WTC11 (cell line): Measurements from ENCODE around the gene TMEM134.
A peak's percentile ranks its signal among the peaks of the same experiment; 100 is the strongest.

Experiments
- CREB1 ChIP-seq: sonication (generic); formaldehyde crosslinking; IDR thresholded peaks from 2 replicates; pipeline ENCODE4 v1.8.0; 2023; ENCODE audit warnings: mild to moderate bottlenecking, missing genetic modification reagents
- ELF4 ChIP-seq: sonication (generic); formaldehyde crosslinking; IDR thresholded peaks from 2 replicates; pipeline ENCODE4 v1.8.1; 2022; ENCODE audit warnings: low read depth, mild to moderate bottlenecking, moderate library complexity, missing genetic modification reagents
- GTF2I ChIP-seq: fragments of 250-450 bp; sonication (Bioruptor Pico); conservative IDR thresholded peaks from 2 replicates; pipeline ENCODE4 v1.4.0; 2021; ENCODE audit warnings: mild to moderate bottlenecking
- JUN ChIP-seq: sonication (generic); formaldehyde crosslinking; IDR thresholded peaks from 2 replicates; pipeline ENCODE4 v1.8.0; 2023; ENCODE audit warnings: mild to moderate bottlenecking, missing genetic modification reagents
- MXD4 ChIP-seq: fragments of 250-450 bp; sonication (Bioruptor Pico); IDR thresholded peaks from 2 replicates; pipeline ENCODE4 v1.8.0; 2021; ENCODE audit warnings: mild to moderate bottlenecking, moderate library complexity, borderline replicate concordance
- NR2C2 ChIP-seq: sonication (generic); formaldehyde crosslinking; IDR thresholded peaks from 2 replicates; pipeline ENCODE4 v1.8.0; 2022; ENCODE audit warnings: mild to moderate bottlenecking, missing genetic modification reagents
- TEAD4 ChIP-seq: sonication (generic); formaldehyde crosslinking; IDR thresholded peaks from 2 replicates; pipeline ENCODE4 v1.8.0; 2022; ENCODE audit warnings: mild to moderate bottlenecking, missing genetic modification reagents
- USF2 ChIP-seq: sonication (generic); formaldehyde crosslinking; IDR thresholded peaks from 2 replicates; pipeline ENCODE4 v1.8.1; 2023; ENCODE audit warnings: mild to moderate bottlenecking, missing genetic modification reagents, moderate library complexity
- ZNF138 ChIP-seq: sonication (generic); formaldehyde crosslinking; conservative IDR thresholded peaks from 2 replicates; pipeline ENCODE4 v1.8.1; 2022; ENCODE audit warnings: mild to moderate bottlenecking, moderate library complexity, missing genetic modification reagents
- TF ChIP-seq, protein P1 (sequence below): fragments of 200-600 bp; IDR thresholded peaks from 2 replicates; pipeline ENCODE4 v1.8.0; 2022; ENCODE audit warnings: antibody characterized with exemption
- TF ChIP-seq, protein P2 (sequence below): sonication (generic); formaldehyde crosslinking; IDR thresholded peaks from 2 replicates; pipeline ENCODE4 v1.8.0; 2022; ENCODE audit warnings: mild to moderate bottlenecking, missing genetic modification reagents
- TF ChIP-seq, protein P3 (sequence below): sonication (generic); formaldehyde crosslinking; conservative IDR thresholded peaks from 2 replicates; pipeline ENCODE4 v1.8.1; 2022; ENCODE audit warnings: mild to moderate bottlenecking, missing genetic modification reagents

DNA sequence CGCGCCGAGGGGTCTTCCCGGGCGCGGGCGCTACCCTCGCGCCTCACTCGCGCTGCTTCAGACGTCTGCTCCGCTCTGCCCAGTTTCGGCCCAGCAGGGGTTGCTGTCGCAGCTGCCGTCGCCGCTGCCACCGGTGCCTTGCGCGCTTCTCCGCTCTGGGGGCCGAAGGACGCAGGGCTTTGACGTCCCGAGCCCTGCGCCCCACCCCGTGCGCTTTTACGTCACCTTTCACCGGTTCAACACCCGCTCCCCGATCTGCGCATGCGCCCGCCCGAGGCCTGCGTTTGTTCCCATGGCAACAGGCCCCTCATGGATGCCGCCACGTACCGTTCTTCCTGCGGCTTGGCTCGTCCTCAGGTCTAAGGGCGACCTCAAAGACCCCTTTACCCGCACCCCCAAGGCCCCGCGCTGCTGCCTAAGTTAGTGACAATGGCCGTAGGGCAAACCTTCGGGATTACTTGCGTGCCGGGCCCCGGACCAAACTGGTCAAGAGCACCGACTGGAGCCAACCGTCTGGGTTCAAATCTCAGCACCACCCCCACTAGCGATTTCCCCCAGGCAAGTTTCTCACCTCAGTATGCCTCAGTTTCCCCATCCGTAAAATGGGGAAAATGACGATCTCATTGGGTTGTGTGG lies 39.6 kb upstream of the TMEM134 start:
- TF ChIP-seq ELF4 (CRISPR knock-in tag) = no peak
- TF ChIP-seq, protein P1, sequence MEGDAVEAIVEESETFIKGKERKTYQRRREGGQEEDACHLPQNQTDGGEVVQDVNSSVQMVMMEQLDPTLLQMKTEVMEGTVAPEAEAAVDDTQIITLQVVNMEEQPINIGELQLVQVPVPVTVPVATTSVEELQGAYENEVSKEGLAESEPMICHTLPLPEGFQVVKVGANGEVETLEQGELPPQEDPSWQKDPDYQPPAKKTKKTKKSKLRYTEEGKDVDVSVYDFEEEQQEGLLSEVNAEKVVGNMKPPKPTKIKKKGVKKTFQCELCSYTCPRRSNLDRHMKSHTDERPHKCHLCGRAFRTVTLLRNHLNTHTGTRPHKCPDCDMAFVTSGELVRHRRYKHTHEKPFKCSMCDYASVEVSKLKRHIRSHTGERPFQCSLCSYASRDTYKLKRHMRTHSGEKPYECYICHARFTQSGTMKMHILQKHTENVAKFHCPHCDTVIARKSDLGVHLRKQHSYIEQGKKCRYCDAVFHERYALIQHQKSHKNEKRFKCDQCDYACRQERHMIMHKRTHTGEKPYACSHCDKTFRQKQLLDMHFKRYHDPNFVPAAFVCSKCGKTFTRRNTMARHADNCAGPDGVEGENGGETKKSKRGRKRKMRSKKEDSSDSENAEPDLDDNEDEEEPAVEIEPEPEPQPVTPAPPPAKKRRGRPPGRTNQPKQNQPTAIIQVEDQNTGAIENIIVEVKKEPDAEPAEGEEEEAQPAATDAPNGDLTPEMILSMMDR = no peak
- no peak for TF ChIP-seq GTF2I (CRISPR knock-in tag)
- no peak for TF ChIP-seq NR2C2 (CRISPR knock-in tag)
- peak; percentile 53; the same call in 1 of the 2 replicates for TF ChIP-seq USF2 (CRISPR knock-in tag)
- TF ChIP-seq TEAD4 (CRISPR knock-in tag) = no peak
- no peak for TF ChIP-seq ZNF138 (CRISPR knock-in tag)
- 0 out of 2 replicates have a peak, but pooled peaks have one; percentile 59 for TF ChIP-seq CREB1 (CRISPR knock-in tag)
- TF ChIP-seq, protein P2, sequence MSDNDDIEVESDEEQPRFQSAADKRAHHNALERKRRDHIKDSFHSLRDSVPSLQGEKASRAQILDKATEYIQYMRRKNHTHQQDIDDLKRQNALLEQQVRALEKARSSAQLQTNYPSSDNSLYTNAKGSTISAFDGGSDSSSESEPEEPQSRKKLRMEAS (CRISPR knock-in tag) = peak; percentile 56
- TF ChIP-seq, protein P3, sequence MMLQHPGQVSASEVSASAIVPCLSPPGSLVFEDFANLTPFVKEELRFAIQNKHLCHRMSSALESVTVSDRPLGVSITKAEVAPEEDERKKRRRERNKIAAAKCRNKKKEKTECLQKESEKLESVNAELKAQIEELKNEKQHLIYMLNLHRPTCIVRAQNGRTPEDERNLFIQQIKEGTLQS = no peak
- no peak for TF ChIP-seq MXD4
- TF ChIP-seq JUN = no peak
